ENCODE measurements around the gene EGFR. TPM values are rescaled to one million over a fixed set of nuclear protein-coding genes. Genes with fewer than 3 reads are reported as not detected.

EGFR gene
- total RNA-seq, 1 donor, result under 0.01 TPM

GRCh38 chr7:55006499-55006898, 12.3 kb upstream of the EGFR start:
- no peak for DNase-seq (ENCODE audit: low read depth in 2 of 3, low spot score in 2 of 3)

DNA sequence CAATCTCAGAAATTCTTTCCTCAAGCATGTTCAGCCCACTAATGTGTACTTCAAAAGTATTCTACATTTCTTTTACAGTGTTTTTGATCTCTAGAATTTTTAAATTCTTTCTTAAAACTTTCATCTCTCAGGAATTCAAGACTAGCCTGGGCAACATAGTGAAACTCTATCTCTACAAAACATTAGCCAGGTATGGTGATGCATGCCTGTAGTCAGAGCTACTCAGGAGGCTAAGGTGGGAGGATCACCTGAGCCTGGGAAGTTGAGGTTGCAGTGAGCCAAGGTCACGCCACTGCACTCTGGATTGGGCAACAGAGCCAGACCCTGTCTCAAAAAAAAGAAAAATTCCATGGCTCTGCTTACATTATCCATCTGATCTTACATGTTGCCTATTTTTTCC, 5.0 kb upstream of the EGFR start:
- no peak for DNase-seq (ENCODE audit: low read depth in 2 of 3, low spot score in 2 of 3)

- DNase-seq (ENCODE audit: low read depth in 2 of 3, low spot score in 2 of 3), result no peak
Measured at GRCh38 chr7:55016061-55016745, 2.6 kb upstream of the EGFR start.

- no peak for DNase-seq (ENCODE audit: low read depth in 2 of 3, low spot score in 2 of 3)
Measured at GRCh38 chr7:55016746-55017090, 2.1 kb upstream of the EGFR start.

DNA sequence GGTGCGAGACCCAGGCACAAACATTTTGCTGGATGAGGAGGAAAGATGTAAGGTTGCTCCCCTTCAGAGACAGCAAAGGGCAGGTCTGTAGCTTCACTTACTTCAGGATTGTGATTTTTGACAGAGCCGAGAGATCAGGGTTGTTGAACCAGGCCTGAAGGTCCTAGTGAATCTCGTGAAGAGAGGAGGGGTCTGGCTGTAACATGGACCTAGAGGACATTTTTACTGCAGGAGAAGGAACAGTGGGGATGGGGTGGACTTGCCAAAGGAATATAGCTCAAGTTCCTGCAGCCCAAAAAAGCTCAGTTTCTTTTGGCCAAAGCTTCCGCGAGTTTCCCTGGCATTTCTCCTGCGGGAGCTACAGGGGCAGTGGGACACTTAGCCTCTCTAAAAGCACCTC, 976 bp upstream of the EGFR start:
- no peak for DNase-seq (ENCODE audit: low read depth in 2 of 3, low spot score in 2 of 3)

DNA sequence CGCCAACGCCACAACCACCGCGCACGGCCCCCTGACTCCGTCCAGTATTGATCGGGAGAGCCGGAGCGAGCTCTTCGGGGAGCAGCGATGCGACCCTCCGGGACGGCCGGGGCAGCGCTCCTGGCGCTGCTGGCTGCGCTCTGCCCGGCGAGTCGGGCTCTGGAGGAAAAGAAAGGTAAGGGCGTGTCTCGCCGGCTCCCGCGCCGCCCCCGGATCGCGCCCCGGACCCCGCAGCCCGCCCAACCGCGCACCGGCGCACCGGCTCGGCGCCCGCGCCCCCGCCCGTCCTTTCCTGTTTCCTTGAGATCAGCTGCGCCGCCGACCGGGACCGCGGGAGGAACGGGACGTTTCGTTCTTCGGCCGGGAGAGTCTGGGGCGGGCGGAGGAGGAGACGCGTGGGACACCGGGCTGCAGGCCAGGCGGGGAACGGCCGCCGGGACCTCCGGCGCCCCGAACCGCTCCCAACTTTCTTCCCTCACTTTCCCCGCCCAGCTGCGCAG, 424 bp downstream of the EGFR start:
- DNase-seq (ENCODE audit: low read depth in 2 of 3, low spot score in 2 of 3), result no peak

DNA sequence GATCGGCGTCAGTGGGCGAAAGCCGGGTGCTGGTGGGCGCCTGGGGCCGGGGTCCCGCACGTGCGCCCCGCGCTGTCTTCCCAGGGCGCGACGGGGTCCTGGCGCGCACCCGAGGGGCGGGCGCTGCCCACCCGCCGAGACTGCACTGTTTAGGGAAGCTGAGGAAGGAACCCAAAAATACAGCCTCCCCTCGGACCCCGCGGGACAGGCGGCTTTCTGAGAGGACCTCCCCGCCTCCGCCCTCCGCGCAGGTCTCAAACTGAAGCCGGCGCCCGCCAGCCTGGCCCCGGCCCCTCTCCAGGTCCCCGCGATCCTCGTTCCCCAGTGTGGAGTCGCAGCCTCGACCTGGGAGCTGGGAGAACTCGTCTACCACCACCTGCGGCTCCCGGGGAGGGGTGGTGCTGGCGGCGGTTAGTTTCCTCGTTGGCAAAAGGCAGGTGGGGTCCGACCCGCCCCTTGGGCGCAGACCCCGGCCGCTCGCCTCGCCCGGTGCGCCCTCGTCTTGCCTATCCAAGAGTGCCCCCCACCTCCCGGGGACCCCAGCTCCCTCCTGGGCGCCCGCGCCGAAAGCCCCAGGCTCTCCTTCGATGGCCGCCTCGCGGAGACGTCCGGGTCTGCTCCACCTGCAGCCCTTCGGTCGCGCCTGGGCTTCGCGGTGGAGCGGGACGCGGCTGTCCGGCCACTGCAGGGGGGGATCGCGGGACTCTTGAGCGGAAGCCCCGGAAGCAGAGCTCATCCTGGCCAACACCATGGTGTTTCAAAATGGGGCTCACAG, 1.1 kb downstream of the EGFR start:
- DNase-seq (ENCODE audit: low read depth in 2 of 3, low spot score in 2 of 3), result no peak

DNA sequence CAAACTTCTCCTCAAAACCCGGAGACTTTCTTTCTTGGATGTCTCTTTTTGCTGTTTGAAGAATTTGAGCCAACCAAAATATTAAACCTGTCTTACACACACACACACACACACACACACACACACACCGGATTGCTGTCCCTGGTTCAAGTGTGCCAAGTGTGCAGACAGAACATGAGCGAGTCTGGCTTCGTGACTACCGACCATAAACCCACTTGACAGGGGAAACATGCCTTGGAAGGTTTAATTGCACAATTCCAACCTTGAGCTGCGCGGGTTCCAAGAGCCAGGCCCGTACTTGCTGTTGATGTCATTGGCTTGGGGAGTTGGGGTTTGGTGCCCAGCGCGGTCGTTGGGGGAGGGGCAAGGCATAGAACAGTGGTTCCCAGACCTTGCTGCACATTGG, 1.7 kb downstream of the EGFR start:
- DNase-seq (ENCODE audit: low read depth in 2 of 3, low spot score in 2 of 3), result no peak

- DNase-seq (ENCODE audit: low read depth in 2 of 3, low spot score in 2 of 3), result no peak
Measured at GRCh38 chr7:55021053-55021452, 2.2 kb downstream of the EGFR start.

GRCh38 chr7:55022002-55022985, 3.5 kb downstream of the EGFR start:
- no peak for DNase-seq (ENCODE audit: low read depth in 2 of 3, low spot score in 2 of 3)

DNA sequence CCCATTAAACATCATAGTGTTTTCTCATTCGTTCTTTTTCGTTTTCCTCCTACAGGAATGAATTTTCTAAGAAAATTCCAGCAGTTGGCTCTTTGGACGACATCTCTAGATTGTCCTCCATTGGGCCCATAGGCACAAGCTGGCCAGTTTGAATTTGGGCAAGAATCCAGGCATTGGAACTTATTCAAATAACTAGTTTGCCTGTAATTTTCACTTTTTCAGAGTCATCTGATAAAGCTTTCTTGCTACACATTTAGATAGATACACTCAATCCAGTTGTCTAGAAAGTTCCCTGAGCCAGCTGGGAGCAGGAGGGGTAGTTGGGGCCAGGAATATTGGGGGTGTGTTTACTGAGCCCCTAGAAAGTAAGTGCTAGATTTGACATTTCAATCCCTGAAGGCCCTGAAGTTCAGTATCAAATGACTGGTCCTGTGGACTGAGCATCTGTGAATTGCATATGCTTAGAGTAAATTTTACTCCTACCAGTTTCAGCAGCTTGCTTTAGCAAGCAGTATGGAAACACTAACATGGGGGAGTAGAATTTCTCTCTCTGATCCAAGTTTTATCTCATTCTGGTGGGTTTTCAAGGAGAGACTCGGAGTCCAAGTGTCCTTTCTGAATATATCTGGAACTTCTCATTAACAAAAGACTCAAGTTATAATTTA, 5.2 kb downstream of the EGFR start:
- DNase-seq (ENCODE audit: low read depth in 2 of 3, low spot score in 2 of 3), result no peak

GRCh38 chr7:55024776-55025175, 6.0 kb downstream of the EGFR start:
- no peak for DNase-seq (ENCODE audit: low read depth in 2 of 3, low spot score in 2 of 3)

GRCh38 chr7:55026086-55026790, 7.4 kb downstream of the EGFR start:
- no peak for DNase-seq (ENCODE audit: low read depth in 2 of 3, low spot score in 2 of 3)

DNA sequence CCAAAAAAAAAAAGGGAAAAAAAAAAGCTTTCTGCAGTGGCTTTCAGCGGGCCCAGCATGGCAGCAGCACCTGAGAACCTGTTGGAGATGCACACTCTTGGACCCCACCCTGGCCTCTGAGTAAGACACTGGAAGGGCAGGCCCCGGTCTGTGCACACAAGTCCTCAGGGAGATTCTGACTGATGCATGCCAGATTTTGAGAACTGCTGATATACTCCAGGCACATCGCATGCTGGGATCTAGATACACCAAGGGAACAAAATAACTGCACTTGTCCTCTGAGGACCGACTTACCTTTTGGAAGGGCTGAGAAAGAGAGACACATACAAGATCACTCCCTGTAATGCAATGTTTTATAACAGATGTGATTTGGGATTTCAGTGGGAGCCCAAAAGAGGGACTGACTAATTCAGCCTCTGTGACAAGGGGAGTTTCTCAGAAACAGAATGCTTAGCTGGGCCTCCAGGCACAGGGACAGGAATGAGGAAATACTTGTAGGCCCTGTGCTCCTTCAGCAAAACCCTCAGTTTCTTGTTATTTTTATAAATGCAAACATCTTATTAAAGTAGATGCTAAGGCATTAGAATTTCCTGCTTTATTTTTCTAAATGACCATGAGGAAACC, 8.2 kb downstream of the EGFR start:
- DNase-seq (ENCODE audit: low read depth in 2 of 3, low spot score in 2 of 3), result no peak

DNA sequence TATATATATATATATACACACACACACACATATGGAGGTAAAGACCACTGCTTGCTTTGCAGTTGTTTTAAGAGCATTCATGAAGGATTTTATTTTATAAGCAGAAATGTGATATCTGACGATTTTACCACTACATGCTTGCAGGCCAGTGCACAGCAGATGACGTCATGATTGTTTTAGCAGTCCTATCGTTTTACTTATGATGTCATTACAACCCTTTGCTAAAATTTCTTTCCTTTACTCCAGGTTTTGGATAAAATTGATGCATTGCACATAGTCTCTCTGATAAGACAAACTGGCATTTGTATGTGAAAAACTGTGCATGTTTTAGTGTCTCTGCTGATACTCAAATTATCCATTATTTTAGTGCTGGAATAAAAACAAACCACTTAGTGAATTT, 9.2 kb downstream of the EGFR start:
- no peak for DNase-seq (ENCODE audit: low read depth in 2 of 3, low spot score in 2 of 3)

- no peak for DNase-seq (ENCODE audit: low read depth in 2 of 3, low spot score in 2 of 3)
Measured at GRCh38 chr7:55030314-55030713, 11.5 kb downstream of the EGFR start.

DNA sequence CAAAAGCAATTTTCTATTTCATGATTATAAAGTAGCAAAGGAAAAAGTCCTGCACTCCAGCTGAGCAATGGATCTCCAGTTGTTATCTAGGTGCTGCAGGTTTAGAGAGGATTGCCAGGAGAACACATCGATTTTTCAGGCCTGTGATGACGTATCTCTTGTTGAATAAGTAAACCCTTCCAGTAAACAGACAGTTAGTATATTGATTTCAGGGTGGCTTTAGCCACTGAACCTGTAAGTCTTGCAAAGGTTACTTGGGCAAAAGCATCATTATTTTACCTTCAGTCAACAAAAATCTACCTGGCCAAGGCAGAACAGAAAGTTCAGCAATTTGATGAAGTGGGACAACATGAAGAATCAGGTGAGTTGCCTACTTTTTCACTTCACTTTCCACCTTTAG, 12.3 kb downstream of the EGFR start:
- no peak for DNase-seq (ENCODE audit: low read depth in 2 of 3, low spot score in 2 of 3)

- DNase-seq (ENCODE audit: low read depth in 2 of 3, low spot score in 2 of 3), result no peak
Measured at GRCh38 chr7:55032069-55032699, 13.4 kb downstream of the EGFR start.

GRCh38 chr7:55033236-55033846, 14.5 kb downstream of the EGFR start:
- DNase-seq (ENCODE audit: low read depth in 2 of 3, low spot score in 2 of 3), result no peak
